Right renal cortex interstitium (tissue), 3 donors: ENCODE results near the gene ATP1A1. TPM values are rescaled to one million over a fixed set of nuclear protein-coding genes. Genes with fewer than 3 reads are reported as not detected.

Experiments
- DNase-seq, 3 donors: peaks; one replicate each; pipeline ENCODE4 v3.0.0-alpha.2; 2013; ENCODE audit warnings: low read depth in 3 of 3, low spot score in 2 of 3
- polyA plus RNA-seq, 3 donors: library from polyadenylated mRNA; unstranded; fragments of 120-200 nt; gene quantifications; one replicate each; pipeline ENCODE4 v1.2.1, GENCODE V29; 2013; ENCODE audit not compliant: insufficient read length in 3 of 3

Gene ATP1A1
- polyA plus RNA-seq = 1,000 to 10,000 TPM in 2 of 3 donors, 100 to 1,000 TPM in 1; 873 to 1,123 (median 1,088) TPM

GRCh38 chr1:116372651-116373430, at the start of gene ATP1A1:
TSS of gene ATP1A1 (plus strand) at chr1:116373244. CDS start at chr1:116373512, 268 bp downstream.
- peak; percentile 83 to 87 (median 85) for DNase-seq

DNA sequence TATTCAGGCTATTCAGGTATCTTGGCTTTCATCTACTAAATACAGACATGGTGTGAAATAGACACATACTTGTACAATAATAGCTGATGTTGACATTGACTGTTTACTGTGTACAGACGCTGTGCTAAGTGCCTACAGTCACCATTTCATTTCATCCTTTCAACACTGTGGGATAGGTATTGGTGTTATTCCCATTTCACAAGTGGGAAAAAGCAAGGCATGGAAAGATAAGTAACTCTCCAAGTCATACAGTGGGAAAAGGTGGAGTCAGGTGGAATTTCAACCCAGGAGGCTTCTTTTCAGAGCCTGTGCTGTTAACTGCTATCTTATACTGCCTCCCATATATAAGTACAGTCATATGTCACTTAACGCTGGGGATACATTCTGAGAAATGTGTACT, 49.6 kb upstream of the ATP1A1 start:
- no peak for DNase-seq

DNA sequence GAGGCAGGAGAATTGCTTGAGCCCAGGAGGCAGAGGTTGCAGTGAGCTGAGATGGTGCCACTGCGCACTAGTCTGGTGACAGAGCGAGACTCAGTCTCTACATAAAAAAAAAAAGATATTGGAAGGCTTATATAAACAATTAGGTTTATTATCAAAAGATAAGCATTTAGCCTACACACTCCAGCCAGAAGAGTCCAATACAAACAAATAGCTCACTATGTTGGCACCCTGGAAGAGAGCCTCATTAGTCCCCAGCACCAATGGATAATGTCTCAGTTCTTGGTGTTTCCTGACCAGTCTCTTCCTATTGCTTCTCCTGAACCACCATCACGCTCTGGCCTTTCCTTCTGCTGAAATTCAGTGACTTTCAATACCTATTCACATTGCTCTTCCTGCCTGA, 48.6 kb upstream of the ATP1A1 start:
- no peak for DNase-seq

DNA sequence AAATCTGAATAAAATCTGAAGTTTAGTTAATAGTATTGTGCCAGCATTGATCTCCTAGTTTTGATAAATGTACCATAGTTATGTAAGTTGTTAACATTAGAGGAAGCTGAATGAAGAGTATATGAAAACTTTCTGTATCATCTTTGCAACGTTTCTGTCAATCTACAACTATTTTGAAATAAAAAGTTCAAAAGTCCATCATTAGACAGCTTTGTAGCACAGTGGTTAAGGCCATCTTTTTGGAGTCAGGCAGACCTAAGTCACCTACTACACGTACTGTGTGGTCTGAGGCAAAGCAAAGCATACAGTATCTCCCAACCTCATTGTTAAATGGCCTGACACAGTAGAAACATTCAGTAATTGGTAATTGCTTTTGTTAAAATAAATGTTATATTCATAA, 47.9 kb upstream of the ATP1A1 start:
- no peak for DNase-seq

GRCh38 chr1:116325922-116326321, 47.1 kb upstream of the ATP1A1 start:
- DNase-seq = no peak

- DNase-seq = no peak
Measured at GRCh38 chr1:116326486-116326885, 46.6 kb upstream of the ATP1A1 start.

GRCh38 chr1:116328671-116329070, 44.4 kb upstream of the ATP1A1 start:
- DNase-seq = no peak

- no peak for DNase-seq
Measured at GRCh38 chr1:116329524-116330341, 43.3 kb upstream of the ATP1A1 start.

DNA sequence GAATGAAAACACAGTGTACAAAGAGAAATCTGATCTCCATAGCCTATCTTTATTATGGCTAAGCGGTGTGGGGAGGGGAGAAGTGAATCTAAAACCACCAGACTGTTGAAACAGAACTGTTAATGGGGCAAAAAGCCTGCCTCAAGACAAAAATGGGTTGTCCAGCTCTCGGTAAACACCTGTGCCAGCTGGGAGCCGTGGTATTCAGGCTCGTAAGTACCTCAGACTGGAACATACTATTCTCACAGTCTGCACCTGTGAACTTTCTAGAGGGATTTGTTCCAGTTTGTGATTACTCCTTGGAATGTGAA, 42.7 kb upstream of the ATP1A1 start:
- DNase-seq = peak in 1 of 3 donors; percentile 35

GRCh38 chr1:116330846-116331245, 42.2 kb upstream of the ATP1A1 start:
- no peak for DNase-seq

DNA sequence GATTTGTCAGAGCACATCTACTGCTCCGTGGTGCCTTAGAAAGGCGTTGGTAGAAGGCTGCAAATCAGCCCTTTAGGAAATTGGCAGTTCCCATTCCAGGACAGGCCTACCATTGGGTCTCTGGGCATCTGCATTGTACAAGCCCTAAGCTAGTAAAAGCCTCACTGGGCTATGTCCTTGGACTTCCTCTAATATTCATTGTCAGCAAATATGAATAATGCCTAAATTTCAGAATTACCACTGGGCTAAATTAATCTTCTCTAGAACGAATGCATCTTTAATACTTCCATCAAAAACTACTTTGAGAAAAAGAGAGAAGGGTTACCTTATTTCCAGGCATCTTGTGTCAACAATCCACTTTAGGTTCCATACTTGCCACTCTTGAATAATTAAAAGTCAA, 41.5 kb upstream of the ATP1A1 start:
- no peak for DNase-seq

DNA sequence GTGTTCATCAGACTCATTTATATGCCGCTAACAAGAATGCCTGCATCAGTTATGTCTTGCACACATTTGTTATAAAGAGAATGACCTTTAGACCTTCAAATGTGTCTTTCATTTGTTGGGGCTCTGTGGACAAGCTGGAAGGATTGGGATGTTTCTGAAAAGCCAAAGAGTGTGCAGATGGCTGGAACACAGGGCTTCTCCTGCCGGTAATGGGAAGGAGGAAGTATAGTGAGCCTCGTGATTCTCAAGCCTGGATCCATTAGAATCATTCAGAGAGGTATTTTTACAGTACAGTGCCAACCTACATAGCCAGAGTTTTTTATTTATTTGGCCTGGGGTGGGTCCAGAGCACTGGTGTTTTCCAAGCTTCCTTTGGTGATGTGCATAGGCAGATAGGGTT, 40.6 kb upstream of the ATP1A1 start:
- DNase-seq = no peak

DNA sequence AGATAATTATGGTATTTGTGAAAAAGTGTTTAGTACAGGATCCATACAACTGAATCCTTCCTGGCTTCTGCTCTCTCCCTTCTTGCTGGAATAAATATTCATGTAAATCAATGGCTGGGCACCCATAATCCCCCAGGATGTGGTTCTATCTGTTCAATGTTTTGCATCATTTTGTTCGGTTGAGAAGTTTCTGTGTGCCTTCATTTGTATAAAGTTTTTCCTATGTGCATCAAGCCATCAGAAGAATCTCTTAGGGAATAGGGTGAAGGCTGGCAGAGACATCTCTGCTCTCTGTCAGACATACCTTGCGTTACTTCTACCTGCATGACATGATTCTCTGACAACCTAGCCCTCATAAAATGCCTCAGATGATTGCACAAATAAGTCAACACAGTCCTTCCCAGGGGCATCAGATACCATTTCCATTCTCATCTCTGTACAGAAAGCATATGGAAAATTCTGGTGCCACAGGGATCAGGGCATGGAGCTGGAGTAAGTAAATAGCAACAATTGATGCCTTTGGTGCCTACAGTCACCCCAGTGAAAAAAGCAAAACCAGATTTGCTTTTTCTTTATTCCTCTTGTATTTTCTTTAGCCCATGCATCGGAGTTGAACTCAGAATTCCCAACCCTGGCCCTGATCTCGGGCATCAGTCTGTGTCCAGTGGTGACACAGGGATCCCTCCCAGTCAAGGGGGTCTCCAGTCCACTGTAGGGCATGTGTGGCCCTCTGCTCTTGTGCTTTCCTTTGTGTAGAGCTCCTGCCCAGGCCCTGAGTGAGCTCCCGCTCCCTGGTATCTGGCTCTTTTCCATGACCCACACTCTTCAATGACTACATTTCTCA, 39.7 kb upstream of the ATP1A1 start:
- no peak for DNase-seq

- no peak for DNase-seq
Measured at GRCh38 chr1:116334015-116334547, 39.0 kb upstream of the ATP1A1 start.

GRCh38 chr1:116334868-116335635, 38.0 kb upstream of the ATP1A1 start:
- DNase-seq = no peak

DNA sequence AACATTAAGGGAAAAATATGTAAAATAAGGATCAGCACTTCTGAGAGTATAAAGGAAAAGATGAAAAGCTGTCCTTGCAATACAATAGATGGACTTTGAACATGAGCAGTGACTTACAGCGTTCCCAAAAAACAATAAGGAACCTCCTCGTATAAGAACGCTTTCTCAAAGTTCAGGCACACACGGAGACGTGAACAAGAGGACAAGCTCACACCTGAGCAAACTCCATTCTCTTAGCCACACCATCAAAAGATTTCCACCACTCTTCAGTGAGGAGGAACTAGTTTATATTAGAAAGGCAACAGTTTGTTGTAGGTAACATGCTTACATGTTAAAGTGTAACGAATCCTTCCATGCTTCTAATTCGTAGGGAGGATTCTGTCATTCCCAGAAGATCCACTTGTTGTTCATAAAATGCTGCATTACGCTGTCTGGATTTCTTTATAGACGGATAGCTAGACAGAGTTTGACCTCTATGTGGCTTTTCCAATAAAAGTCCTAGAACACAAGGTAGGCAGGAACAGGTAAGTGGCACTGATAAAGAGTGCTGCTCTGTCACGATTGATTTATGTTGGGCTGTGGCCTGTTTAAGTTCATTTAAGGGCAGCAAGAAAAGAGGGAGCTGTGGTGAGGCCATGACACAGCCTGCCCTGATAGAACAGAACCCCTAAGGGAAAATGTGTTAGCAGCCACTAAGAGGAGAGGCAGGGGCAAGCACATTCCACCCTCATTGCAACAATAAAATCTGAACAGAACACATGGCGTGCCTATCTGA, 37.0 kb upstream of the ATP1A1 start:
- no peak for DNase-seq

DNA sequence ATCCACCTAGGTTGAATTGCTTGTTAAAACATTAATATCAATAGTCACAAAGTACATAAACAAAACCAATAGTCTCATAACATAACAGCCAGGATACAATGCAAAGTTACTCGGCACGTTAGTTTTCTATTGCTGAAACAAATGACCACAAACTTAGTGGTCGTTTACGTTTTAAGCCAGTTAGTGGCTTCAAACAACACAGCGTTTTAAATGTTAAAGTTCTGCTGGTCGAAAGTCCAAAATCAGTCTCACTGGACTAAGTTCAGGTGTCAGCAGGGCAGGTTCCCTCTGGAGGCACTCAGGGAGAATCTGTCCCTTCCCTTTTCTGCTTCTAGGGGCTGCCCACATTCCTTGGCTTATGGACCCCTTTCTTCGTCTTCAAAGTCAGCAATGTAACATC, 35.6 kb upstream of the ATP1A1 start:
- DNase-seq = no peak

DNA sequence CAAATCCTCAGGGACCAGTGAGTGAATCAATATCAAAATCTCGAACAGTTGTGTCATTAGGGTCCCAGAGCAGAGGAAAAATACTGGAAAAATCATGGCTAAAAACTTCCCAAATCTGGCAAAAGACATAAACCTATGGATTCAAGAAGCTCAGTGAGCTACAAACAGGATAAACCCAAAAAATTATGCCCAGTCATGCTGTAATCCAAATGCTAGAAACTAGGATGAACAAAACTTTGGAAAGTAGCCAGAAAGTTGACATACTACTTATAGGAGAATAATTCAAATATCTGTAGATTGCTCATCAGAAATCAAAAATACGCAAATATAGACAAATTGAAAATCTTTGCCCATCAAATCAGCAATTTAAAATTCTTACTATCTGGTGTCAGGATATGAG, 34.6 kb upstream of the ATP1A1 start:
- DNase-seq = no peak

- no peak for DNase-seq
Measured at GRCh38 chr1:116340506-116341231, 32.4 kb upstream of the ATP1A1 start.
